Measurements from ENCODE around the gene PLPP3.

Gene PLPP3

DNA sequence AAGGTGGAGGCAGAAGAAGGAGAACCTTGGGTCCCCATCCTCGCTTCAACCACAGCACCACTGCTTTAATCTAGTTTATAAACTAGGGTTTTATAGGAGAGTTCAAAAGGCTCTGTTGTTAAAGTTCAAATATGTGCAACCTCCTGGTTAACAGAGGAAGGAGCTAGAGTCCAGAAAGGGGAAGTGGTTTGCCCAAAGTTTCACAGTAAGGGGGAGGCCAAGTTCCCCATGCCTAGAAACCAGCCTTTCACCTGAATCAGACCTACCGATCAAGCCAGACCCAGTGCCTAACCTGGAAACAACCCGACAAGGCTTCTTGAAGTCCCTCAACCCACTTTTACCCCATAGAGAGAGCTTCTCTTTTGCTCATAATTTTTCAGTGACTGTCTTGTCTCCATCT lies 106.5 kb downstream of the PLPP3 start:
- H3K79me2 ChIP-seq (ENCODE audit: insufficient read depth, low read length) = no peaks in the 10 kb centered on the region
- no peak overlapping the region for H3K4me2 ChIP-seq (ENCODE audit: low read length)
- H3K9me2 ChIP-seq (ENCODE audit: low read depth, low read length) = no peaks in the 10 kb centered on the region
- no peak overlapping the region for H2AFZ ChIP-seq (ENCODE audit: low read length)
- TF ChIP-seq, protein P1, sequence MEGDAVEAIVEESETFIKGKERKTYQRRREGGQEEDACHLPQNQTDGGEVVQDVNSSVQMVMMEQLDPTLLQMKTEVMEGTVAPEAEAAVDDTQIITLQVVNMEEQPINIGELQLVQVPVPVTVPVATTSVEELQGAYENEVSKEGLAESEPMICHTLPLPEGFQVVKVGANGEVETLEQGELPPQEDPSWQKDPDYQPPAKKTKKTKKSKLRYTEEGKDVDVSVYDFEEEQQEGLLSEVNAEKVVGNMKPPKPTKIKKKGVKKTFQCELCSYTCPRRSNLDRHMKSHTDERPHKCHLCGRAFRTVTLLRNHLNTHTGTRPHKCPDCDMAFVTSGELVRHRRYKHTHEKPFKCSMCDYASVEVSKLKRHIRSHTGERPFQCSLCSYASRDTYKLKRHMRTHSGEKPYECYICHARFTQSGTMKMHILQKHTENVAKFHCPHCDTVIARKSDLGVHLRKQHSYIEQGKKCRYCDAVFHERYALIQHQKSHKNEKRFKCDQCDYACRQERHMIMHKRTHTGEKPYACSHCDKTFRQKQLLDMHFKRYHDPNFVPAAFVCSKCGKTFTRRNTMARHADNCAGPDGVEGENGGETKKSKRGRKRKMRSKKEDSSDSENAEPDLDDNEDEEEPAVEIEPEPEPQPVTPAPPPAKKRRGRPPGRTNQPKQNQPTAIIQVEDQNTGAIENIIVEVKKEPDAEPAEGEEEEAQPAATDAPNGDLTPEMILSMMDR (IDR thresholded peaks at IDR 0.05; ENCODE audit: low read length) = no peak
- no peak for TF ChIP-seq EZH2 (IDR thresholded peaks at IDR 0.05; ENCODE audit: borderline replicate concordance, low read length)
- H4K20me1 ChIP-seq (ENCODE audit: insufficient read depth, low read length) = no peaks in the 10 kb centered on the region
- H3K27ac ChIP-seq (ENCODE audit: low read depth, low read length, poor library complexity, severe bottlenecking) = no peak overlapping the region
- H3K4me1 ChIP-seq (ENCODE audit: insufficient read depth, low read length, severe bottlenecking) = no peaks in the 10 kb centered on the region
- no peaks in the 10 kb centered on the region for H3K9me3 ChIP-seq (ENCODE audit: low read length)
- H3K4me3 ChIP-seq (ENCODE audit: low read depth, low read length, poor library complexity, severe bottlenecking) = no peak overlapping the region
- no peaks in the 10 kb centered on the region for H3K27me3 ChIP-seq (ENCODE audit: insufficient read depth, low read length)
- no peak overlapping the region for H3K9ac ChIP-seq (ENCODE audit: low read length)
- H3K36me3 ChIP-seq (ENCODE audit: insufficient read depth, low read length) = no peaks in the 10 kb centered on the region
- H3F3A ChIP-seq (ENCODE audit: insufficient read depth, low read length) = no peaks in the 10 kb centered on the region

GRCh38 chr1:56469640-56470371 lies 109.6 kb downstream of the PLPP3 start:
- Histone ChIP-seq H2AFZ (ENCODE audit: low read length) (no peak overlapping the region), H3K4me3 (ENCODE audit: low read depth, low read length, poor library complexity, severe bottlenecking) (no peak overlapping the region), H3K4me2 (ENCODE audit: low read length) (no peak overlapping the region), H3K36me3 (ENCODE audit: insufficient read depth, low read length) (no peaks in the 10 kb centered on the region), H3K27me3 (ENCODE audit: insufficient read depth, low read length) (no peaks in the 10 kb centered on the region), H3F3A (ENCODE audit: insufficient read depth, low read length) (no peaks in the 10 kb centered on the region), H3K9ac (ENCODE audit: low read length) (no peak overlapping the region), H4K20me1 (ENCODE audit: insufficient read depth, low read length) (no peaks in the 10 kb centered on the region), H3K79me2 (ENCODE audit: insufficient read depth, low read length) (no peaks in the 10 kb centered on the region), H3K9me2 (ENCODE audit: low read depth, low read length) (no peaks in the 10 kb centered on the region), H3K4me1 (ENCODE audit: insufficient read depth, low read length, severe bottlenecking) (no peaks in the 10 kb centered on the region), H3K9me3 (ENCODE audit: low read length) (no peaks in the 10 kb centered on the region), H3K27ac (ENCODE audit: low read depth, low read length, poor library complexity, severe bottlenecking) (no peak overlapping the region)
- TF ChIP-seq, protein P1 (IDR thresholded peaks at IDR 0.05; ENCODE audit: low read length) = no peak
- no peak for TF ChIP-seq EZH2 (IDR thresholded peaks at IDR 0.05; ENCODE audit: borderline replicate concordance, low read length)

- H4K20me1 ChIP-seq (ENCODE audit: insufficient read depth, low read length) = no peaks in the 10 kb centered on the region
- H3K9ac ChIP-seq (ENCODE audit: low read length) = no peak overlapping the region
- no peak overlapping the region for H3K27ac ChIP-seq (ENCODE audit: low read depth, low read length, poor library complexity, severe bottlenecking)
- H3K9me3 ChIP-seq (ENCODE audit: low read length) = no peaks in the 10 kb centered on the region
- H3F3A ChIP-seq (ENCODE audit: insufficient read depth, low read length) = no peaks in the 10 kb centered on the region
- H3K9me2 ChIP-seq (ENCODE audit: low read depth, low read length) = no peaks in the 10 kb centered on the region
- no peak overlapping the region for H3K4me3 ChIP-seq (ENCODE audit: low read depth, low read length, poor library complexity, severe bottlenecking)
- H3K27me3 ChIP-seq (ENCODE audit: insufficient read depth, low read length) = no peaks in the 10 kb centered on the region
- no peak for TF ChIP-seq EZH2 (IDR thresholded peaks at IDR 0.05; ENCODE audit: borderline replicate concordance, low read length)
- TF ChIP-seq, protein P1 (IDR thresholded peaks at IDR 0.05; ENCODE audit: low read length) = no peak
- no peaks in the 10 kb centered on the region for H3K36me3 ChIP-seq (ENCODE audit: insufficient read depth, low read length)
- no peak overlapping the region for H3K4me2 ChIP-seq (ENCODE audit: low read length)
- no peaks in the 10 kb centered on the region for H3K79me2 ChIP-seq (ENCODE audit: insufficient read depth, low read length)
- no peak overlapping the region for H2AFZ ChIP-seq (ENCODE audit: low read length)
- no peaks in the 10 kb centered on the region for H3K4me1 ChIP-seq (ENCODE audit: insufficient read depth, low read length, severe bottlenecking)
Observed at GRCh38 chr1:56468518-56468917, 110.8 kb downstream of the PLPP3 start.
